HCT116 (cell line): ENCODE measurements around the gene PTBP3. TPM values are rescaled to one million over a fixed set of nuclear protein-coding genes. Genes with fewer than 3 reads are reported as not detected.

Source experiments
- ATAC-seq: fragments of 200-7000 bp; cut with Tn5 transposase; 2 replicates; pipeline ENCODE4 v1.9.1; 2020; ENCODE audit warnings: mild to moderate bottlenecking, moderate library complexity
- BruUV-seq: library from RNA; stranded (reverse); fragments of 400-500 nt; replicated peaks from 2 replicates; lab custom pipeline; 2021; lab: Mats Ljungman, UMichigan
- CTCF ChIA-PET: fragments of 300-600 bp; sonication (Branson Sonifier 250); formaldehyde crosslinking; loops from one replicate; lab custom pipeline; 2021; ENCODE audit warnings: antibody characterized with exemption; lab: Charles Lee
- POLR2A ChIA-PET: fragments of 300-600, 350-600 bp; sonication (Branson Sonifier 250); formaldehyde crosslinking; loops from one replicate; lab custom pipeline; 2021; ENCODE audit warnings: antibody characterized with exemption; lab: Charles Lee
- RAD21 ChIA-PET, 2 experiments: fragments of 300-600 bp; sonication (Branson Sonifier 250); formaldehyde crosslinking; loops; one replicate each; lab custom pipeline; 2023; ENCODE audit warnings: low total read pairs in 2 of 2; ENCODE audit not compliant: uncharacterized antibody in 2 of 2, unreplicated experiment in 2 of 2, low non-redundant PET in 1 of 2; lab: Charles Lee
- DNase-seq: peaks from one replicate; pipeline ENCODE4 v3.0.0-alpha.2; 2010; ENCODE audit warnings: low read depth, low spot score
- H2AFZ ChIP-seq: fragments of 200-600 bp; shearing (Covaris generic), sonication (generic); 2 replicates; pipeline ENCODE4 v1.6.1; 2017; ENCODE audit warnings: low read depth, mixed run types, mixed read lengths, antibody characterized with exemption, low read length; ENCODE audit not compliant: poor library complexity, severe bottlenecking
- H3K27ac ChIP-seq: 2 replicates; pipeline ENCODE4 v1.5.1; 2012; ENCODE audit warnings: low read depth, low read length
- H3K27me3 ChIP-seq: fragments of 200-600 bp; sonication (generic); 2 replicates; pipeline ENCODE4 v1.6.1; 2016; ENCODE audit warnings: mixed run types, low read length, mixed read lengths; ENCODE audit not compliant: insufficient read depth
- H3K36me3 ChIP-seq, 2 experiments: fragments of 200-500 bp in 1 of 2; fragments of 200-600 bp in 1 of 2; sonication (Bioruptor generic) in 1 of 2; sonication (generic) in 1 of 2; 2 replicates each; pipeline versions ENCODE4 v1.5.1 to v1.6.1; 2014 to 2016; ENCODE audit warnings: low read length in 2 of 2, inconsistent platforms in 1 of 2, mixed read lengths in 1 of 2, mixed run types in 1 of 2; ENCODE audit not compliant: insufficient read depth in 2 of 2, control insufficient read depth in 1 of 2
- H3K4me1 ChIP-seq, 2 experiments: fragments of 200-600 bp in 1 of 2; sonication (generic) in 1 of 2; 2 replicates each; pipeline versions ENCODE4 v1.5.1 to v1.6.1; 2012 to 2017; ENCODE audit warnings: low read length in 2 of 2, inconsistent platforms in 1 of 2, mild to moderate bottlenecking in 1 of 2, mixed read lengths in 1 of 2, mixed run types in 1 of 2, moderate library complexity in 1 of 2; ENCODE audit not compliant: insufficient read depth in 2 of 2, control insufficient read depth in 1 of 2
- H3K4me2 ChIP-seq: fragments of 200-600 bp; sonication (generic); 2 replicates; pipeline ENCODE4 v1.6.1; 2017; ENCODE audit warnings: mixed run types, low read length, mixed read lengths
- H3K4me3 ChIP-seq, 2 experiments: fragments of 200-600 bp in 1 of 2; sonication (generic) in 1 of 2; replicated peaks in 1 of 2; 2 replicates each; pipeline ENCODE4 v1.5.1; 2011 to 2016; ENCODE audit warnings: low read length in 2 of 2, control low read depth in 1 of 2, low read depth in 1 of 2, mild to moderate bottlenecking in 1 of 2, mixed read lengths in 1 of 2, mixed run types in 1 of 2
- H3K79me2 ChIP-seq: fragments of 200-600 bp; sonication (generic); 2 replicates; pipeline ENCODE4 v1.6.1; 2017; ENCODE audit warnings: mild to moderate bottlenecking, mixed run types, low read length, moderate library complexity, mixed read lengths; ENCODE audit not compliant: insufficient read depth
- H3K9ac ChIP-seq: fragments of 200-600 bp; sonication (generic); 2 replicates; pipeline ENCODE4 v1.6.1; 2016; ENCODE audit warnings: low read length, mixed read lengths
- H3K9me2 ChIP-seq: fragments of 200-600 bp; sonication (generic), shearing (Covaris generic); 2 replicates; pipeline ENCODE4 v1.6.1; 2017; ENCODE audit warnings: mixed run types, mild to moderate bottlenecking, moderate library complexity; ENCODE audit not compliant: insufficient read depth
- H3K9me3 ChIP-seq, 2 experiments: fragments of 200-500 bp in 1 of 2; fragments of 200-600 bp in 1 of 2; sonication (Bioruptor generic) in 1 of 2; sonication (generic) in 1 of 2; 2 replicates each; pipeline ENCODE4 v1.6.1; 2014 to 2017; ENCODE audit warnings: low read length in 2 of 2, mixed read lengths in 2 of 2, inconsistent platforms in 1 of 2, low read depth in 1 of 2, mild to moderate bottlenecking in 1 of 2, mixed run types in 1 of 2, moderate library complexity in 1 of 2; ENCODE audit not compliant: control insufficient read depth in 1 of 2, insufficient read depth in 1 of 2
- H4K20me1 ChIP-seq: fragments of 200-600 bp; sonication (generic), shearing (Covaris generic); 2 replicates; pipeline ENCODE4 v1.6.1; 2017; ENCODE audit warnings: mixed run types, mild to moderate bottlenecking, moderate library complexity; ENCODE audit not compliant: insufficient read depth
- CBX3 ChIP-seq: IDR thresholded peaks from 2 replicates; pipeline ENCODE4 v1.6.1; 2012; ENCODE audit warnings: low read depth
- CEBPB ChIP-seq: IDR thresholded peaks from 2 replicates; pipeline ENCODE4 v1.6.1; 2012; ENCODE audit warnings: low read depth
- EGR1 ChIP-seq: IDR thresholded peaks from 2 replicates; pipeline ENCODE4 v1.6.1; 2012; ENCODE audit warnings: low read depth
- FOSL1 ChIP-seq: IDR thresholded peaks from 2 replicates; pipeline ENCODE4 v1.6.1; 2012; ENCODE audit warnings: low read depth
- POLR2A ChIP-seq: IDR thresholded peaks from 2 replicates; pipeline ENCODE4 v1.7.0; 2011; ENCODE audit warnings: borderline replicate concordance; ENCODE audit not compliant: insufficient read depth, insufficient read length; ENCODE audit errors: extremely low read depth
- POLR2AphosphoS5 ChIP-seq: IDR thresholded peaks from 2 replicates; pipeline ENCODE4 v1.6.1; 2011; ENCODE audit warnings: mild to moderate bottlenecking, low read depth, low read length, moderate library complexity
- SIN3A ChIP-seq: IDR thresholded peaks from 2 replicates; pipeline ENCODE4 v1.6.1; 2012; ENCODE audit warnings: low read depth
- SP1 ChIP-seq: IDR thresholded peaks from 2 replicates; pipeline ENCODE4 v1.6.1; 2012; ENCODE audit warnings: low read depth
- ZNF274 ChIP-seq: fragments of 200-500 bp; sonication (Bioruptor generic); IDR thresholded peaks from 2 replicates; pipeline ENCODE4 v1.6.1; 2014; ENCODE audit warnings: mild to moderate bottlenecking, low read depth, low read length, inconsistent platforms
- intact Hi-C: fragments of 100-400 bp; cut with micrococcal nuclease; formaldehyde crosslinking; loops from 2 replicates; pipeline ENCODE4 v1.10.0; 2022
- total RNA-seq: library from RNA; stranded (reverse); gene quantifications from one replicate; pipeline ENCODE4 v1.2.1, GENCODE V29; 2021; ENCODE audit not compliant: unreplicated experiment
- TF ChIP-seq, protein P1 (sequence below): IDR thresholded peaks from 2 replicates; pipeline ENCODE4 v1.6.1; 2011; ENCODE audit warnings: mild to moderate bottlenecking, low read length, moderate library complexity; ENCODE audit not compliant: insufficient replicate concordance; ENCODE audit errors: extremely low read depth
- TF ChIP-seq, protein P2 (sequence below): IDR thresholded peaks from 2 replicates; pipeline ENCODE4 v1.6.1; 2012

Gene PTBP3
- total RNA-seq, 1 experiment from 2014 or later: 102 TPM

- no peaks in the 10 kb centered on the region for H4K20me1 ChIP-seq
- TF ChIP-seq SP1 (peak; percentile 35), CEBPB (no peak), FOSL1 (no peak), SIN3A (peak; percentile 82; the same call in 1 of the 2 replicates), EGR1 (peak; percentile 76), ZNF274 (no peak), POLR2A (peak; percentile 85), POLR2AphosphoS5 (peak; percentile 96), CBX3 (peak; percentile 65; the same call in 1 of the 2 replicates)
- TF ChIP-seq, protein P1, sequence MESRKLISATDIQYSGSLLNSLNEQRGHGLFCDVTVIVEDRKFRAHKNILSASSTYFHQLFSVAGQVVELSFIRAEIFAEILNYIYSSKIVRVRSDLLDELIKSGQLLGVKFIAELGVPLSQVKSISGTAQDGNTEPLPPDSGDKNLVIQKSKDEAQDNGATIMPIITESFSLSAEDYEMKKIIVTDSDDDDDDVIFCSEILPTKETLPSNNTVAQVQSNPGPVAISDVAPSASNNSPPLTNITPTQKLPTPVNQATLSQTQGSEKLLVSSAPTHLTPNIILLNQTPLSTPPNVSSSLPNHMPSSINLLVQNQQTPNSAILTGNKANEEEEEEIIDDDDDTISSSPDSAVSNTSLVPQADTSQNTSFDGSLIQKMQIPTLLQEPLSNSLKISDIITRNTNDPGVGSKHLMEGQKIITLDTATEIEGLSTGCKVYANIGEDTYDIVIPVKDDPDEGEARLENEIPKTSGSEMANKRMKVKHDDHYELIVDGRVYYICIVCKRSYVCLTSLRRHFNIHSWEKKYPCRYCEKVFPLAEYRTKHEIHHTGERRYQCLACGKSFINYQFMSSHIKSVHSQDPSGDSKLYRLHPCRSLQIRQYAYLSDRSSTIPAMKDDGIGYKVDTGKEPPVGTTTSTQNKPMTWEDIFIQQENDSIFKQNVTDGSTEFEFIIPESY: peak; percentile 4
- TF ChIP-seq, protein P2, sequence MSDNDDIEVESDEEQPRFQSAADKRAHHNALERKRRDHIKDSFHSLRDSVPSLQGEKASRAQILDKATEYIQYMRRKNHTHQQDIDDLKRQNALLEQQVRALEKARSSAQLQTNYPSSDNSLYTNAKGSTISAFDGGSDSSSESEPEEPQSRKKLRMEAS: peak; percentile 62; the same call in 1 of the 2 replicates
- TF ChIP-seq, all 23 proteins: peak for 8
- Histone ChIP-seq H2AFZ (peak overlapping the region; percentile 42), H3K79me2 (peaks cover 39% of the 10 kb centered on the region), H3K27me3 (no peaks in the 10 kb centered on the region), H3K4me2 (peak overlapping the region; percentile 86), H3K4me3 (peak overlapping the region; percentile 86 to 92), H3K4me1 (peaks cover 7 to 12% of the 10 kb centered on the region in 2 experiments; a peak in 3 of 4 replicates), H3K27ac (peak overlapping the region; percentile 92), H3K9ac (peak overlapping the region; percentile 90), H3K9me3 (no peaks in the 10 kb centered on the region), H3K36me3 (no peaks in the 10 kb centered on the region), H3K9me2 (no peaks in the 10 kb centered on the region)
- intact Hi-C loops: loop anchor here (1.0 kb wide), 1 partner anchor 46 kb away; the partner anchor contains the start of gene PTBP3
- CTCF ChIA-PET: interaction anchor here (0.5 to 2.0 kb wide), 10 partner anchors 9 to 440 kb away, joined by 3 to 12 read pairs (median 4); partner anchors contain the start of gene PTBP3
- peak; percentile 96 for DNase-seq
- TSS peak; percentile 73 for BruUV-seq
- RAD21 ChIA-PET: interaction anchor here (0.6 to 1.4 kb wide), 3 partner anchors 107 to 267 kb away, joined by 3 to 8 read pairs (median 4); partner anchors contain the start of gene KIAA1958 (in 1 of the 2)
- peak; percentile 94 for ATAC-seq
- POLR2A ChIA-PET: interaction anchor here (0.9 to 1.9 kb wide), 16 partner anchors 9 to 339 kb away, joined by 3 to 12 read pairs (median 4); partner anchors contain the start of genes INIP, KIAA1958 and PTBP3
Measured at GRCh38 chr9:112379177-112380101, 46.0 kb upstream of the PTBP3 start.
